DMS53 treated with DMSO at 0.1 percent for 48 hours (cell line): Measurements from ENCODE around the gene PICALM.
"Not testable (repeated sequence)": the region's sequence is repeated elsewhere in the genome, so short reads cannot be mapped to it uniquely, and the experiment has no call there.

Experiments
- DNase-seq: peaks from one replicate; lab custom pipeline; 2025; ENCODE audit not compliant: unreplicated experiment; lab: John Stamatoyannopoulos, UW

The PICALM gene

GRCh38 chr11:86002431-86002830, 66.5 kb downstream of the PICALM start:
- DNase-seq, result no peak

DNA sequence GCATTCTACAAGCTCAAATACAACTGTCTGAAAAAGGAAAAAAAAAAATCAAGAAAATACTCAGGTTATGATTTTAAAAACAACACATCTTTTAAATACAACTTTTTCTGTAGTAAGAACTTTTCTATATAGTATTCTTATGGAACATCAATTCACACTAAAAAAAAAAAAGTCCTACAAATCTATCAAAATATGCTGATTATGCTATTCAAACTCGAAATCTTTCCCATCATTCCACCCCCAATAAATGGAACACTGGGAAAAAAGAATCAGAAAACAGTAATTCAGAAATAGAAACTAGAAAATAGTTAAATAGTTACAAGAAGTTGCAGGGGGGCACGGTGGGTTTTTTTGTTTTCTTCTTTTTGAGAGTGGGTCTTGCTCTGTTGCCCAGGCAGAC, 77.4 kb downstream of the PICALM start:
- DNase-seq, result no peak

- no peak for DNase-seq
Measured at GRCh38 chr11:85989746-85990145, 79.1 kb downstream of the PICALM start.

DNA sequence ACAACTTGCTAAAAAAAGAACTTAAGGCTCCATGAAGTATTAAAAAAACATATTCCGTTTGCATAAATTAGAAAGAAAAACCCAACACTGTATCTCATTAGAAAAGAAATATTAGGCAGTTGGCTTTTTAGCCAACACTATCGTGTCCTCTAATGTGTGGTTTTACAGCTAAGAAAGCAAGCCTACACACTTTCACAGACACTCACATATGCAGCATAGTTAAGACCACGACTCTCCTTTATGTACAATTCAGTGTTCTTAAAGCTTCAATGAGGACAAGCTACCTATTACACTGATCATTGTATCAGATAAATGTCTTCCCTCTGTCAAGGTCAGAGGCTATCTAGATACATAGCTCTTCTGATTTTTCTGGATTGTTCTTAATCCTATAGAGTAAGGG, 80.1 kb downstream of the PICALM start:
- DNase-seq, result no peak

- no peak for DNase-seq
Measured at GRCh38 chr11:85977751-85978160, 91.1 kb downstream of the PICALM start.

DNA sequence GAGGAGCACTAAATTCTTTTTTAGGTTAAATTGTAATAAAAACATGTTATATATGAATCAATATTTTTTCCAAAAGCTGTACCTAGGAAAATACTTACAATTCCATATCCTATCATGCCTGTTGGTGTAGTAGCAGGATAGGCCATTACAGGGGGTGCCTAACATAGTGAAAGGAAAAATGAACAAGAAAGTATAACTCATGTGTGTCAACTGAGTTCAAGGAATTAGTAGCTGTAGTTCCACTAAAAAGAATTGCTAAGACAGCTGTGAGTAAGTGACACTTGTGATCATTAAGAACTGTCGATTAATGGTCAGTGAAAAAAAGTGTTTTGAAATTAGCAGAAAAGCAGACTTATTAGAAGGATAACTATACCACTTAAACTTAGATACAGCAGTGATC, 92.4 kb downstream of the PICALM start:
- no peak for DNase-seq

DNA sequence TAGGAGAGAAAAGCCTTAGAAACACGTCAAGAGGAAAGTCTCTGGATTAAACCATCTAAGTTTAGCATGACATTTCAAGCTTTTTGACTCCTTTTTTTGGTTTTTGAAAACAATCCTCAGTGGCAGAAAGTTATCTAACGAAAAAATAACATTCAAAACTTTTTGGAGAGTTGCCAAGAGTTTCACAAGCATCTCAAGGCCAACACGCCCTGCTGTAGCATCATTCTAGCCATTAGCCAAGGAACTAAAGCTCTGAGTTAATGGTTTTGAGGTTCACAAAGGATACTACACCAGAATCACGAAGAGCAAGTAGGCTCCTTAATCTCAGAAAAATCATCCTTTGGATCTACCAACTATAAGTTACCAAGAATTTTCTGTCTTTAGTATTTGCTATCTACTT, 94.8 kb downstream of the PICALM start:
- DNase-seq, result no peak

- no peak for DNase-seq
Measured at GRCh38 chr11:85970593-85970992, 98.3 kb downstream of the PICALM start.

GRCh38 chr11:85967457-85967856, 101.4 kb downstream of the PICALM start:
- no peak for DNase-seq

GRCh38 chr11:85965202-85965601, 103.7 kb downstream of the PICALM start:
- DNase-seq, result no peak

DNA sequence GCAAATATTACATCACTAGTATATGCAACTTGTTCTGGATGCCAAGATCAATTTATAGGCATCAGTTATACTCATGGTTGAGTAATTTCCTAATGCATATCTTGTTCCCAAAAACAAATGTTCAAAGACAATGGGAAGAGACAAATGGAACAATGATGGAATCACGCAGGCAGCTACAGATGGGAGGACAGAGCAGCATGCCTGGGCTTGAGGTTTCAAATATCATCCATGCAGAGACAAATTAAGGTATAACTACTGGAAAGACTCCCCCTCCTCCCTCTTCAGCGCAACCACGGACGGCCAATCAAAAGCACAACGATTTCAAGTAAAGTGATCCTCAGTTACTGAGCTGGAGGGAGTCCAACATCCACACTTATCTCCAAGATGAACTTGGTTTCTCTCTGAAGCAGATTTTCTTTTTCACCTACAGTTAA, 106.9 kb downstream of the PICALM start:
- DNase-seq, result no peak

GRCh38 chr11:85961130-85961529, 107.8 kb downstream of the PICALM start:
- no peak for DNase-seq

DNA sequence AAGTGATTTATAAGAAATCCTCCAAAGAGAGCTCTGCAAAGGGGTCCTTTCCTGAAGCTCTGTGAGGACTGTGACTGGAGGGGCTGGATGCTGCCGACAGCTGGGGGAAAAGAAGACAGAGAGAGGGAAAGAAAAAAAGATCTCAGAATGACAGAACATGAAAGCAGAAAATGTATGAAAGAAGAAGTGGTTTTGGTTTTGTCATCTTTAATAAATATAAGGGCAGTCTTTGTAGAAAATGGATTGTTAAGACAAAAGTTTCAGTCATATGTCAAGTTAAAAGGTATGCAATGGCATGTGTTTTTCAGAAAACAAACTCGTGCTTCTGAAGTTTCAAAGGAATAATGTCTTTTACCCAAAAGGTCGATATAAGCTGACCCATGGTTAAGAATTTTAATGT, 108.2 kb downstream of the PICALM start:
- no peak for DNase-seq

DNA sequence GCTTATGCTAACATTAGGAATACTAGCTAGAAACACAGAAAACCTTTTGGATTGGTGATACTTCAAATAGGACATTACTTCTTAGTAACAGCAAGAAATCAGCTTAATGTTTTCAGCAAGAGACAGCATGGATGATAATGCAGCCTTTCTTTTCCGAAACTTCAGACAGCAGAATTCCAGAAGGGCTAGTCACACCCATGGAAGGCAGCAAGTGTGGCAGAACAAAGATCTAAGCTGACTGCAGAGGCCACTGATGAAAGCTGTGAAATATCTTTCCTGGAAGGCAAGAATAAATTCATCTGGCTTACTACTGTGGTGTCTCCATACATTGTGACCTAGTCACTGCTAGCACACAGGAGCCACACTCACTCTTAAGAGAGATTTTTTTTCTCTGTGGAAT, 113.4 kb downstream of the PICALM start:
- DNase-seq, result no peak

- no peak for DNase-seq
Measured at GRCh38 chr11:85953491-85954143, 115.3 kb downstream of the PICALM start.

DNA sequence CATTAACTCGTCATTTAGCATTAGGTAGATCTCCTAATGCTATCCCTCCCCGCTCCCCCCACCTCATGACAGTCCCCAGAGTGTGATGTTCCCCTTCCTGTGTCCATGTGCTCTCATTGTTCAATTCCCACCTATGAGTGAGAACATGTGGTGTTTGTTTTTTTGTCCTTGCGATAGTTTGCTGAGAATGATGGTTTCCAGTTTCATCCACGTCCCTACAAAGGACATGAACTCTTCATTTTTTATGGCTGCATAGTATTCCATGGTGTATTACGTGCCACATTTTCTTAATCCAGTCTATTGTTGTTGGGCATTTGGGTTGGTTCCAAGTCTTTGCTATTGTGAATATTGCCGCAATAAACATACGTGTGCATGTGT, 116.8 kb downstream of the PICALM start:
- not testable (repeated sequence) for DNase-seq

GRCh38 chr11:85951428-85952107, 117.3 kb downstream of the PICALM start:
- no peak for DNase-seq

DNA sequence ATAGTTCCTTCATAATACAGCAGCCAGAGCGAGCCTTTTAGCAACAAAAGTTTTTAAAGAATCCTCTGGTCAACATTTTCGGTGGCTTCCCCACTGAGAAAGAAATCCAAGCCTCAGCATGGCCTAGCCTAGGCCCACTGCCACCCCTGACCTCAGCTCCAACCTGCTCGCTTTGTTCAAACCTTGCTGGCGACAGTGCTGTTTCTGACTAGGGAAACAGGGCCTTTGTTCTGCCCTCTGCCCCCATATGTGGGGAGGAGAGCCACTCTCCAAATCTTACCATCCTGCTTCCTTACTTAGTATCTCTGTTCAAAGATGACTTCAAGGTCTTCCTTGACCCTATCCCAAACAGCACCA, 117.9 kb downstream of the PICALM start:
- no peak for DNase-seq

DNA sequence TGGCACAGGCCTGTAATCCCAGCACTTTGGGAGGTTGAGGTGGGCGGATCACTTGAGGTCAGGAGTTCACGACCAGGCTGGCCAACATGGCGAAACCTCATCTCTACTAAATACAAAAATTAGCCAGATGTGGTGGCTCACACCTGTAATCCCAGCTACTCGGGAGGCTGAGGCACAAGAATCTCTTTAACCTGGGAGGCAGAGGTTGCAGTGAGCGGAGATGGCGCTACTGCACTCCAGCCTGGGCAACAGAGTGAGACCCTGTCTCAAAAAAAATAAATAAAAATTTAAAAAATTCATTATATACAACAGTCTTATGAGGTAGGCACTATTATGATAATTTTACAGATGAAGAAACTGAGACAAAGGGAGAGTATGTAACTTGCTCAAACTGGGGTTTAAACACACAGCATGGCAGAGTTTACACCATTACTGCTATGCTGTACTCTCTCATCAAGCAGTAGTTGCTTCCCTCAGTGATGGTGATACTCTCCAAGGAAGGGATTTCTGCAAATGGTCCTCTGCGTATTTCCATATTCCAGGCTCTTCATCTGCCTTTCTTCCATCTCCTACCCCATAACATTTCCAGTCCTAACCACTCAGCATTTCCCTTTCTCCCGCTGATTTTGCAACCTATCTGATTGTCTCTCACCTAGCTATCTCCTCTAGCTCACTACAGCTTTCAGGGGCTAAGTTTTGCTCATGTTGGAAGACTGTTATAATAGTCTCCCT, 118.4 kb downstream of the PICALM start:
- no peak for DNase-seq

GRCh38 chr11:85949798-85950197, 119.1 kb downstream of the PICALM start:
- no peak for DNase-seq

- DNase-seq, result no peak
Measured at GRCh38 chr11:85948884-85949283, 120.0 kb downstream of the PICALM start.
